ENCODE data around the gene TMEM86A.

TMEM86A gene

DNA sequence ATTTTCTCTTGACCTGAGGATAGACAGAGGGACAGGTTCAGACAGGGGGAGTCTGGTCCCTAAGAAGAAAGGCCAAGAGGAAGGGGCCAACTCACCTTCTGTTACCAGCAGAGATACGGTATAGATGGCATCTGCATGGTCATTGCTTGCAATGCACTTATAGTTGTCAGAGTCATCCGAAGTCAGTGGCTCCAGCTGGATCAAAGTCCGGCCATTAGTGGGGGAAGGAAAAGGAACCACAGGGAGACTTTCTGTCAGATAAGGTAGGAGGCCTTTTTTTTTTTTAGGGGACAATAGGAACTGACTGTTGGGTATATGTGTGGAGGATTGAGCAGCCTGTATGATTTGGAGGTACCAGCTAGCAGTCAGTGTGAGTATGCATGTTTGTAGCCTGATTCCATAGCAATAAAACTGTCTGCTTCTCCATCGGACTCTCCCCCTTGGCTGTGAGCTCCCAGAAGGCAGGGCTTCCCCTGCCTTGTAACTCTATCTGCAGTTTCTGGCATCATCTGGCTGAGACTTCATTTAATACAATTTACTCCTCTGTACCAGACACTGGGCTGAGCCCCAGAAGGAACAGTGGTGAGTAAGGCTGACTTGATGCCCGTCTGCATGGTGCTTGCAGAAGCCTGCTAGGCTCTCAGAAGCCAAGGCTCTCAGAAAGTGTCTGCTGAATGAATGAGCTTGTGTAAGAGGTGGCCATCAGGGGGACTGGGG is 21.7 kb downstream of the TMEM86A start:
- Histone ChIP-seq H3K9me2 (replicated peaks; ENCODE audit: insufficient read depth, low read length) (no peaks in the 10 kb centered on the region), H3K27ac (ENCODE audit: low read depth, low read length) (no peak overlapping the region), H3K27me3 (ENCODE audit: low read length) (no peaks in the 10 kb centered on the region), H4K20me1 (ENCODE audit: low read depth, low read length) (no peaks in the 10 kb centered on the region), H3F3A (ENCODE audit: insufficient read depth) (no peaks in the 10 kb centered on the region), H3K9me3 (ENCODE audit: insufficient read depth, low read length) (no peaks in the 10 kb centered on the region), H3K36me3 (ENCODE audit: low read length) (no peaks in the 10 kb centered on the region), H3K4me3 (ENCODE audit: insufficient read depth, low read length, poor library complexity, severe bottlenecking) (no peak overlapping the region), H3K9ac (ENCODE audit: low read length) (no peak overlapping the region; the same call in 1 of the 2 replicates), H3K79me2 (ENCODE audit: insufficient read depth, low read length) (no peaks in the 10 kb centered on the region), H3K4me2 (ENCODE audit: low read depth, low read length, poor library complexity, severe bottlenecking) (peak overlapping the region; percentile 81), H2AFZ (ENCODE audit: low read depth, low read length, severe bottlenecking) (peak overlapping the region; percentile 87)
- TF ChIP-seq EZH2phosphoT487 (conservative IDR thresholded peaks at IDR 0.05; ENCODE audit: low read length), result no peak
- TF ChIP-seq, protein P1, sequence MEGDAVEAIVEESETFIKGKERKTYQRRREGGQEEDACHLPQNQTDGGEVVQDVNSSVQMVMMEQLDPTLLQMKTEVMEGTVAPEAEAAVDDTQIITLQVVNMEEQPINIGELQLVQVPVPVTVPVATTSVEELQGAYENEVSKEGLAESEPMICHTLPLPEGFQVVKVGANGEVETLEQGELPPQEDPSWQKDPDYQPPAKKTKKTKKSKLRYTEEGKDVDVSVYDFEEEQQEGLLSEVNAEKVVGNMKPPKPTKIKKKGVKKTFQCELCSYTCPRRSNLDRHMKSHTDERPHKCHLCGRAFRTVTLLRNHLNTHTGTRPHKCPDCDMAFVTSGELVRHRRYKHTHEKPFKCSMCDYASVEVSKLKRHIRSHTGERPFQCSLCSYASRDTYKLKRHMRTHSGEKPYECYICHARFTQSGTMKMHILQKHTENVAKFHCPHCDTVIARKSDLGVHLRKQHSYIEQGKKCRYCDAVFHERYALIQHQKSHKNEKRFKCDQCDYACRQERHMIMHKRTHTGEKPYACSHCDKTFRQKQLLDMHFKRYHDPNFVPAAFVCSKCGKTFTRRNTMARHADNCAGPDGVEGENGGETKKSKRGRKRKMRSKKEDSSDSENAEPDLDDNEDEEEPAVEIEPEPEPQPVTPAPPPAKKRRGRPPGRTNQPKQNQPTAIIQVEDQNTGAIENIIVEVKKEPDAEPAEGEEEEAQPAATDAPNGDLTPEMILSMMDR (IDR thresholded peaks at IDR 0.05; ENCODE audit: insufficient read depth, low read length, poor library complexity, severe bottlenecking), result no peak

DNA sequence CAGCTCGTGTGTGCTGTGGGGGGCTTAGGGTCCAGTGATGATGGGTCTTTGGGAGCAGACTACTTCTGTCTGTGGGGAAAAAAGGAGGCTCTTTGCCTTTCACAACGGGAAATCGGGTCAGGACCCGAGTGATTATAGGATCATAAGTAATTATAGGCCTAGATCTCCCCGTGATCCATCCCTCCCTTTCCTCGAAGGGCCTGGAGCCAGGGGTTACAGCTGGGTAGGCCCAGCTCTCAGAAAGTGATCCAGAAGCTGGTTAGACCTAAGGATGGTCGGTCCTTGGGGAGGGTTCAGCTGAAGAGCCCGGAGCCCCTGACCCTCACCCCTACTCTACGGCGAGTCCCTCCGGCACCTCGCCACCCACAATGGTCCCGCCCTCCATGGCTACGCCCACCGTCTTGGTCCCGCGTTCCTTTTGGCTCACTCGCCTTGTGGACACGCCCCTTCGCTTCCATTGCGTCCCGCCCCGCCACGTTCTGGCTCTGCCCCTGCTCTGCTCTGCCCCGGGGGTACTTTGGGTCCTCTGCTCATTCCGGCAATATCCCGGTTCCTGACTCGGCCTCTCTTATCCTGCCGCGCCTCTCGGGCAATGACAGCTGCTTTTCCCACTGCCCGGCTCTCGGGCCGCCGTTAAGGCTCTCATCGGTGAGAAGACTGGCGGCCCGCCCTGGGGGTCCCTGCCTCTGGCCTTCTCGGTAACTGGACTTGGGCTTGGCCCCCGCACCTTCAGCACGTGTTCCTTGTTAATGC is 22.4 kb downstream of the TMEM86A start:
- Histone ChIP-seq H3K9ac (ENCODE audit: low read length) (peak overlapping the region; percentile 46), H4K20me1 (ENCODE audit: low read depth, low read length) (no peaks in the 10 kb centered on the region), H3K27me3 (ENCODE audit: low read length) (no peaks in the 10 kb centered on the region), H2AFZ (ENCODE audit: low read depth, low read length, severe bottlenecking) (peak overlapping the region; percentile 87), H3K27ac (ENCODE audit: low read depth, low read length) (no peak overlapping the region), H3F3A (ENCODE audit: insufficient read depth) (no peaks in the 10 kb centered on the region), H3K9me3 (ENCODE audit: insufficient read depth, low read length) (no peaks in the 10 kb centered on the region), H3K79me2 (ENCODE audit: insufficient read depth, low read length) (no peaks in the 10 kb centered on the region), H3K36me3 (ENCODE audit: low read length) (no peaks in the 10 kb centered on the region), H3K4me3 (ENCODE audit: insufficient read depth, low read length, poor library complexity, severe bottlenecking) (peak overlapping the region; percentile 61), H3K4me2 (ENCODE audit: low read depth, low read length, poor library complexity, severe bottlenecking) (peak overlapping the region; percentile 81), H3K9me2 (replicated peaks; ENCODE audit: insufficient read depth, low read length) (no peaks in the 10 kb centered on the region)
- TF ChIP-seq, protein P1 (IDR thresholded peaks at IDR 0.05; ENCODE audit: insufficient read depth, low read length, poor library complexity, severe bottlenecking), result no peak
- no peak for TF ChIP-seq EZH2phosphoT487 (conservative IDR thresholded peaks at IDR 0.05; ENCODE audit: low read length)

DNA sequence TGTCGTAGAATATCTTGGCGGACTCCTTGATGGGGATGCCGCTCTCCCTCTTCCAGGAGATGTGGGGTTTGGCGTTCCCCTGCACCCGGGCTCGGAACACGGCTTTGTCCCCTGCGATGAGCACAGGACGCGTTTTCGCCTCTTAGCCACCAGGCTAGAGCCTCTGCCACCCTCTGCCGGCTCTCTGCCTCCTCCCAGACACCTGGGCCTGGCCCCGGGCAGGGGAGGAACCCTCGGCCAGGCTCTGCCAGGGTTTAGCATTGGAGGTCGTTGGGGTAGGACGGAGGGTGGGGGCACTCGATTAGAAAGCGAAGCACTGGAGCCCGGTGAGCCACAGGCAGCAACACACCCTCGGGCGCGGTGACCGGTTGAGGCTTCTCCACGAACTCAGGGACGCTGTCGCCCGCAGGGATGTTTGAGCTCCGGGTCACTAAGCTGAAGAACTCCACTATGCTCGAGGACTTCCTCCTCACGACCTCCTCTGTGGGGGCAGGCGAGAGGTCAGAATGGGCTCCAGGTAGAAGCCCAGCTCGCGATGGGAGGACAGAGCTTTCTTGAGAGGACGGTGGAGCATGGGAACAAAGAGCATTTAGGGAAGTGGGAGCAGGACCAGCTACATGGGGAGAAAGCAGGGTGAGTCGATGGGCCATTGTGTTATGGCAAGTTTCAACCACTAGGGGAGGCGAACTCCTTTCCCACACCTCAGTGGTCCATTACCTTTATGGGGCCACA is 23.1 kb downstream of the TMEM86A start:
- H3K4me2 ChIP-seq (ENCODE audit: low read depth, low read length, poor library complexity, severe bottlenecking), result peak overlapping the region; percentile 81
- peak overlapping the region; percentile 46 for H3K9ac ChIP-seq (ENCODE audit: low read length)
- peak overlapping the region; percentile 87 for H2AFZ ChIP-seq (ENCODE audit: low read depth, low read length, severe bottlenecking)
- no peak for TF ChIP-seq EZH2phosphoT487 (conservative IDR thresholded peaks at IDR 0.05; ENCODE audit: low read length)
- TF ChIP-seq, protein P1 (IDR thresholded peaks at IDR 0.05; ENCODE audit: insufficient read depth, low read length, poor library complexity, severe bottlenecking), result peak; percentile 72
- H3K27ac ChIP-seq (ENCODE audit: low read depth, low read length), result no peak overlapping the region
- no peaks in the 10 kb centered on the region for H3K27me3 ChIP-seq (ENCODE audit: low read length)
- H3K9me2 ChIP-seq (replicated peaks; ENCODE audit: insufficient read depth, low read length), result no peaks in the 10 kb centered on the region
- no peaks in the 10 kb centered on the region for H3F3A ChIP-seq (ENCODE audit: insufficient read depth)
- H3K79me2 ChIP-seq (ENCODE audit: insufficient read depth, low read length), result no peaks in the 10 kb centered on the region
- no peaks in the 10 kb centered on the region for H3K9me3 ChIP-seq (ENCODE audit: insufficient read depth, low read length)
- H4K20me1 ChIP-seq (ENCODE audit: low read depth, low read length), result no peaks in the 10 kb centered on the region
- peak overlapping the region; percentile 61 for H3K4me3 ChIP-seq (ENCODE audit: insufficient read depth, low read length, poor library complexity, severe bottlenecking)
- H3K36me3 ChIP-seq (ENCODE audit: low read length), result no peaks in the 10 kb centered on the region
